SK-N-SH (cell line): ENCODE data around the gene GPC2. TPM values are rescaled to one million over a fixed set of nuclear protein-coding genes. Genes with fewer than 3 reads are reported as not detected.
"Not testable (repeated sequence)": the region's sequence is repeated elsewhere in the genome, so short reads cannot be mapped to it uniquely, and the experiment has no call there.

Source experiments
- CTCF ChIA-PET: fragments of 300-600, 350-600 bp; formaldehyde crosslinking; extraction: SDS; loops from one replicate; lab custom pipeline; 2021; lab: Yijun Ruan, JAX
- POLR2A ChIA-PET: fragments of 350-600 bp; sonication (Branson Sonifier 250); formaldehyde crosslinking; extraction: SDS; loops from one replicate; lab custom pipeline; 2020; ENCODE audit warnings: antibody characterized with exemption, inconsistent platforms; lab: Yijun Ruan, JAX
- DNase-seq: peaks from one replicate; pipeline ENCODE4 v3.0.0; 2012
- H2AFZ ChIP-seq: fragments of 200-600 bp; sonication (generic); 2 replicates; pipeline ENCODE4 v1.8.1; 2016; ENCODE audit warnings: antibody characterized with exemption, mild to moderate bottlenecking, low read depth
- H3F3A ChIP-seq: fragments of 200-600 bp; sonication (generic); replicated peaks from 2 replicates; pipeline ENCODE3; 2016; ENCODE audit warnings: antibody characterized with exemption, mild to moderate bottlenecking; ENCODE audit not compliant: insufficient read depth
- H3K27ac ChIP-seq, 2 experiments: fragments of 200-500 bp in 1 of 2; fragments of 200-600 bp in 1 of 2; sonication (Bioruptor generic) in 1 of 2; sonication (generic), shearing (Covaris generic) in 1 of 2; 2 replicates each; pipeline versions ENCODE4 v1.5.1 to v1.6.1; 2014 to 2016; ENCODE audit warnings: low read depth in 2 of 2, inconsistent platforms in 1 of 2, low read length in 1 of 2, mild to moderate bottlenecking in 1 of 2, mixed read lengths in 1 of 2
- H3K27me3 ChIP-seq: fragments of 200-600 bp; sonication (generic), shearing (Covaris generic); 2 replicates; pipeline ENCODE4 v1.6.1; 2016; ENCODE audit warnings: mixed run types; ENCODE audit not compliant: insufficient read depth
- H3K36me3 ChIP-seq, 2 experiments: fragments of 200-500 bp in 1 of 2; fragments of 200-600 bp in 1 of 2; sonication (Bioruptor generic) in 1 of 2; sonication (generic) in 1 of 2; replicated peaks in 1 of 2; 2 replicates each; pipeline versions ENCODE3 to v1.5.1; 2014 to 2016; ENCODE audit warnings: low read length in 1 of 2, mild to moderate bottlenecking in 1 of 2; ENCODE audit not compliant: insufficient read depth in 2 of 2, control insufficient read depth in 1 of 2
- H3K4me1 ChIP-seq, 2 experiments: fragments of 200-500 bp in 1 of 2; fragments of 200-600 bp in 1 of 2; sonication (Bioruptor generic) in 1 of 2; sonication (generic), shearing (Covaris generic) in 1 of 2; 2 replicates each; pipeline versions ENCODE4 v1.5.1 to v1.6.1; 2014 to 2016; ENCODE audit warnings: low read depth in 1 of 2, low read length in 1 of 2, mixed run types in 1 of 2; ENCODE audit not compliant: insufficient read depth in 2 of 2, control insufficient read depth in 1 of 2
- H3K4me2 ChIP-seq: fragments of 200-600 bp; sonication (generic), shearing (Covaris generic); 2 replicates; pipeline ENCODE4 v1.6.1; 2017; ENCODE audit warnings: mixed run types
- H3K4me3 ChIP-seq, 2 experiments: fragments of 200-500 bp in 1 of 2; fragments of 200-600 bp in 1 of 2; sonication (Bioruptor generic) in 1 of 2; sonication (generic), shearing (Covaris generic) in 1 of 2; 2 replicates each; pipeline versions ENCODE4 v1.5.1 to v1.8.1; 2014 to 2016; ENCODE audit warnings: low read depth in 2 of 2, inconsistent platforms in 1 of 2, low read length in 1 of 2, mild to moderate bottlenecking in 1 of 2, mixed read lengths in 1 of 2, moderate library complexity in 1 of 2
- H3K79me2 ChIP-seq: fragments of 200-600 bp; sonication (generic); 2 replicates; pipeline ENCODE4 v1.8.1; 2017; ENCODE audit warnings: mild to moderate bottlenecking; ENCODE audit not compliant: insufficient read depth
- H3K9ac ChIP-seq: fragments of 200-600 bp; sonication (generic); 2 replicates; pipeline ENCODE4 v1.6.1; 2017; ENCODE audit warnings: mixed run types
- H3K9me2 ChIP-seq: fragments of 200-600 bp; sonication (generic); 2 replicates; pipeline ENCODE4 v1.6.1; 2017; ENCODE audit warnings: mixed run types
- H3K9me3 ChIP-seq: fragments of 200-600 bp; sonication (generic); 2 replicates; pipeline ENCODE4 v1.6.1; 2017; ENCODE audit warnings: mixed run types, mild to moderate bottlenecking, moderate library complexity
- H4K20me1 ChIP-seq: fragments of 200-600 bp; sonication (generic); 2 replicates; pipeline ENCODE4 v1.6.1; 2017; ENCODE audit warnings: mild to moderate bottlenecking, mixed run types; ENCODE audit not compliant: insufficient read depth
- CHD2 ChIP-seq: fragments of 150-350 bp; IDR thresholded peaks from 2 replicates; pipeline ENCODE4 v1.6.1; 2018; ENCODE audit warnings: low read length; ENCODE audit not compliant: partially characterized antibody
- CTCF ChIP-seq: fragments of 200-600 bp; sonication (generic); IDR thresholded peaks from 2 replicates; pipeline ENCODE4 v1.6.1; 2017; ENCODE audit warnings: antibody characterized with exemption, mild to moderate bottlenecking, moderate library complexity
- ELF1 ChIP-seq: IDR thresholded peaks from 2 replicates; pipeline ENCODE4 v1.4.0; 2012
- FOSL2 ChIP-seq: IDR thresholded peaks from 2 replicates; pipeline ENCODE4 v1.4.0; 2012; ENCODE audit warnings: low read depth, mild to moderate bottlenecking, moderate library complexity, borderline replicate concordance
- GABPA ChIP-seq: IDR thresholded peaks from 2 replicates; pipeline ENCODE4 v1.4.0; 2012; ENCODE audit warnings: low read depth, mild to moderate bottlenecking
- GATA2 ChIP-seq: sonication (generic); formaldehyde crosslinking; IDR thresholded peaks from 2 replicates; pipeline ENCODE4 v1.5.0; 2020; ENCODE audit warnings: mild to moderate bottlenecking, missing genetic modification reagents
- MEF2A ChIP-seq: IDR thresholded peaks from 2 replicates; pipeline ENCODE4 v1.4.0; 2012; ENCODE audit warnings: low read depth, borderline replicate concordance
- RAD21 ChIP-seq: IDR thresholded peaks from 2 replicates; pipeline ENCODE4 v1.6.1; 2012; ENCODE audit warnings: mild to moderate bottlenecking, low read length
- REST ChIP-seq: IDR thresholded peaks from 2 replicates; pipeline ENCODE4 v1.6.1; 2012; ENCODE audit warnings: mild to moderate bottlenecking, low read depth, low read length, moderate library complexity
- RFX5 ChIP-seq: IDR thresholded peaks from 2 replicates; pipeline ENCODE4 v1.6.1; 2012; ENCODE audit warnings: mild to moderate bottlenecking, improper control_type of control experiment, low read length
- SMC3 ChIP-seq: IDR thresholded peaks from 2 replicates; pipeline ENCODE4 v1.6.1; 2012; ENCODE audit warnings: low read depth, low read length, improper control_type of control experiment
- TCF12 ChIP-seq: IDR thresholded peaks from 2 replicates; pipeline ENCODE4 v1.4.0; 2012
- USF2 ChIP-seq: fragments of 150-350 bp; IDR thresholded peaks from 2 replicates; pipeline ENCODE4 v1.6.1; 2017; ENCODE audit warnings: antibody characterized with exemption, low read length, low read depth, borderline replicate concordance
- WGBS: methylation state at CpG from one replicate; pipeline ENCODE4 v1.1.6; 2017; ENCODE audit warnings: low lambda C conversion rate; 5-methylcytosine and 5-hydroxymethylcytosine counted together
- polyA plus RNA-seq, 3 experiments: library from polyadenylated mRNA; depleted of rRNA; stranded (reverse); fragments of >200 nt; gene quantifications; 2 replicates each; pipeline ENCODE4 v1.2.3, GENCODE V29; 2012

Gene GPC2
- polyA plus RNA-seq, 1 of the 3 experiments (the other 2 are of a cell fraction), result 12.9 TPM

GRCh38 chr7:100219271-100219737, 42.1 kb upstream of the GPC2 start:
- Histone ChIP-seq H3K4me1 (no peaks in the 10 kb centered on the region; a peak in 1 of 4 replicates), H3K27me3 (no peaks in the 10 kb centered on the region), H3K27ac (no peak overlapping the region), H3K9me3 (no peaks in the 10 kb centered on the region), H3K4me2 (no peak overlapping the region), H3K36me3 (peaks cover 0 to 7% of the 10 kb centered on the region in 2 experiments), H4K20me1 (no peaks in the 10 kb centered on the region), H3K9ac (no peak overlapping the region), H3K79me2 (no peaks in the 10 kb centered on the region), H3K9me2 (no peaks in the 10 kb centered on the region), H3K4me3 (no peak overlapping the region), H3F3A (peaks cover 6% of the 10 kb centered on the region), H2AFZ (no peak overlapping the region)
- ChIA-PET CTCF (interaction anchor here (1.5 to 15.9 kb wide), 2 partner anchors 85 to 229 kb away, joined by 3 to 262 read pairs; no protein-coding TSS in a partner anchor), POLR2A (no interaction called here)
- TF ChIP-seq MEF2A, result no peak
- no peak for TF ChIP-seq RFX5
- TF ChIP-seq GATA2 (CRISPR knock-in tag), result no peak
- TF ChIP-seq GABPA, result no peak
- TF ChIP-seq REST, result no peak
- no peak for TF ChIP-seq CHD2
- TF ChIP-seq TCF12, result no peak
- no peak for TF ChIP-seq USF2
- TF ChIP-seq ELF1, result no peak
- TF ChIP-seq CTCF, result no peak
- no peak for TF ChIP-seq FOSL2
- 77% methylated on average over 6 of the region's 10 CpGs for WGBS
- no peak for DNase-seq

GRCh38 chr7:100217934-100218333, 40.8 kb upstream of the GPC2 start:
- H3K9ac ChIP-seq, H3K4me2 ChIP-seq, H2AFZ ChIP-seq, H3K36me3 ChIP-seq, DNase-seq, H3K27me3 ChIP-seq, H3K9me2 ChIP-seq, H3K4me3 ChIP-seq, H3K27ac ChIP-seq, POLR2A ChIA-PET, H4K20me1 ChIP-seq, H3K4me1 ChIP-seq, H3F3A ChIP-seq, H3K79me2 ChIP-seq, H3K9me3 ChIP-seq: not testable (repeated sequence)
- CTCF ChIA-PET, result interaction anchor here (1.1 to 15.9 kb wide), 8 partner anchors 8 to 224 kb away, joined by 3 to 262 read pairs (median 4); partner anchors contain the start of gene MBLAC1
- TF ChIP-seq SMC3 (peak; percentile 46), CTCF (peak; percentile 42), RAD21 (peak; percentile 50)
- 0% methylated on average over 1 of the region's 5 CpGs for WGBS
